ENCODE data around the gene BICRAL. TPM values are rescaled to one million over a fixed set of nuclear protein-coding genes. Genes with fewer than 3 reads are reported as not detected.

Gene BICRAL
- total RNA-seq, 3 donors from 2014 or later, result 16.7 to 25.2 (median 16.8) TPM

DNA sequence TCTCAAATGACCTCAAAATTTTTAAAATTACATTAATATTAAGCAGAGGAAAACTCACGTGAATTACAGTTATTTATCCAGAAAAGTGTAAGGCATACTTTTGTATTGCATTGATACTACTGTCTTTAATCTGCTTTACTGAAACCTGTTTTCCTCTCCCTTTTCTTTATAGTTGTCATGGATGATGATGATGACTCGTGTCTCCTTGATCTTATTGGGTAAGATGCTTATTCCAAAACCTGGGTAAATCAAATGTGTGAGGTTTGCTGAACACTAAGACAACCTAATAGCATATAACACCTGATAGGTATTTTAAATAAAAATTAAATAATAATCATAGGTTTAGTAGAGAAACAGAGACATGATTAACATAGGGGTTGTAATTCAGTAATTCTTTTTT lies 40.0 kb downstream of the BICRAL start:
- no peaks in the 10 kb centered on the region for H3K9me3 ChIP-seq
- intact Hi-C loops (cut with DNase I; ENCODE audit: low total_unique reads), result no loop called here
- peak overlapping the region in 1 of 2 donors; percentile 58 for H3K27ac ChIP-seq
- H3K27me3 ChIP-seq, result no peaks in the 10 kb centered on the region
- H3K4me3 ChIP-seq, result peak overlapping the region in 1 of 3 donors; percentile 27
- H3K4me1 ChIP-seq, result peaks cover 0 to 3% of the 10 kb centered on the region in 2 donors
- TF ChIP-seq POLR2AphosphoS5 (IDR thresholded peaks at IDR 0.05) (no peak), POLR2A (IDR thresholded peaks at IDR 0.05) (no peak), CTCF (IDR thresholded peaks at IDR 0.05) (no peak)
- no peak for DNase-seq (ENCODE audit: low spot score in 2 of 2)
- no peaks in the 10 kb centered on the region for H3K36me3 ChIP-seq

- intact Hi-C loops (cut with DNase I; ENCODE audit: low total_unique reads), result no loop called here
These were observed 47.8 kb downstream of the BICRAL start for GRCh38 chr6:42829561-42830092.

DNA sequence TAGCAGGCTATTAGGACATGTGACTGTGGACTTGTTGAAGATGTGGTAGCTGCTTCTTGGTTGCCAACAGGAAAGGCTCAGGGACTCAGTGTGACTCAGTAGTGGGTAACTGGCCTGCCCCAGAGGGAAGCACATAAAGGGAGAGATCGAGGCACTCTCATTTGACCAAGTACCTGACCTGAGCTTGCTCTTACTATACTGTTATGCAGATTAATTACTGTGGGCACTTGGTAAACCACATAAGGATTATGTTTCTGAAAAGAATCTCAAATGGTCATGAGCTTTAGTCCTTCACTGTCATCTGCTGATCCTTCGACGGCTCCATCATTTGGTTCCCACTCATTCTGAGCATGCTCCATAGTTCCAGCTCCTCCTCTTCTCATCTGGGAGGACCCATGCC lies 49.4 kb downstream of the BICRAL start:
- no peaks in the 10 kb centered on the region for H3K9me3 ChIP-seq
- H3K4me1 ChIP-seq, result no peaks in the 10 kb centered on the region
- H3K27ac ChIP-seq, result no peak overlapping the region
- TF ChIP-seq POLR2AphosphoS5 (IDR thresholded peaks at IDR 0.05) (no peak), POLR2A (IDR thresholded peaks at IDR 0.05) (no peak), CTCF (IDR thresholded peaks at IDR 0.05) (no peak)
- H3K4me3 ChIP-seq, result no peak overlapping the region
- H3K27me3 ChIP-seq, result no peaks in the 10 kb centered on the region
- DNase-seq (ENCODE audit: low spot score in 2 of 2), result no peak
- H3K36me3 ChIP-seq, result peaks cover 13% of the 10 kb centered on the region
- intact Hi-C loops (cut with DNase I; ENCODE audit: low total_unique reads), result no loop called here

More at GRCh38 chr6:42829561-42830092, 47.8 kb downstream of the BICRAL start:
- no peak overlapping the region for H3K27ac ChIP-seq
- H3K27me3 ChIP-seq, result no peaks in the 10 kb centered on the region
- H3K36me3 ChIP-seq, result peaks cover 13% of the 10 kb centered on the region
- no peak for DNase-seq (ENCODE audit: low spot score in 2 of 2)
- no peaks in the 10 kb centered on the region for H3K4me1 ChIP-seq
- H3K4me3 ChIP-seq, result no peak overlapping the region
- TF ChIP-seq POLR2A (IDR thresholded peaks at IDR 0.05) (no peak), CTCF (IDR thresholded peaks at IDR 0.05) (no peak), POLR2AphosphoS5 (IDR thresholded peaks at IDR 0.05) (no peak)
- H3K9me3 ChIP-seq, result no peaks in the 10 kb centered on the region

- Histone ChIP-seq H3K27ac (peak overlapping the region; percentile 12), H3K4me3 (no peak overlapping the region), H3K27me3 (no peaks in the 10 kb centered on the region), H3K36me3 (peaks cover 13% of the 10 kb centered on the region), H3K4me1 (no peaks in the 10 kb centered on the region), H3K9me3 (no peaks in the 10 kb centered on the region)
- no peak for TF ChIP-seq CTCF (IDR thresholded peaks at IDR 0.05)
- TF ChIP-seq POLR2AphosphoS5 (IDR thresholded peaks at IDR 0.05), result no peak
- no peak for TF ChIP-seq POLR2A (IDR thresholded peaks at IDR 0.05)
- intact Hi-C loops (cut with DNase I; ENCODE audit: low total_unique reads), result no loop called here
- DNase-seq (ENCODE audit: low spot score in 2 of 2), result no peak
These were observed 52.2 kb downstream of the BICRAL start for GRCh38 chr6:42834056-42834455.

- no peak for TF ChIP-seq POLR2AphosphoS5 (IDR thresholded peaks at IDR 0.05)
- no peak for TF ChIP-seq POLR2A (IDR thresholded peaks at IDR 0.05)
- TF ChIP-seq CTCF (IDR thresholded peaks at IDR 0.05), result no peak
- intact Hi-C loops (cut with DNase I; ENCODE audit: low total_unique reads), result no loop called here
- H3K4me1 ChIP-seq, result no peaks in the 10 kb centered on the region
- no peaks in the 10 kb centered on the region for H3K9me3 ChIP-seq
- H3K4me3 ChIP-seq, result no peak overlapping the region
- H3K27ac ChIP-seq, result no peak overlapping the region
- DNase-seq (ENCODE audit: low spot score in 2 of 2), result no peak
- H3K36me3 ChIP-seq, result no peaks in the 10 kb centered on the region
- no peaks in the 10 kb centered on the region for H3K27me3 ChIP-seq
These were observed 60.2 kb downstream of the BICRAL start for GRCh38 chr6:42841844-42842584.

Measured in breast epithelium (tissue), 4 donors.